Activated T-cell treated with anti-CD3 and anti-CD28 coated beads, Interleukin-2, amount 50 U/mL, for 1 hour (primary cell): ENCODE measurements around the gene TMEM161B.
"Not testable (repeated sequence)": the region's sequence is repeated elsewhere in the genome, so short reads cannot be mapped to it uniquely, and the experiment has no call there.

Experiments
- DNase-seq: peaks from one replicate; pipeline ENCODE4 v3.0.0-alpha.2; 2020

The TMEM161B gene

GRCh38 chr5:88177486-88177885 lies 91.2 kb downstream of the TMEM161B start:
- not testable (repeated sequence) for DNase-seq

- no peak for DNase-seq
These were observed 95.5 kb downstream of the TMEM161B start for GRCh38 chr5:88172847-88173758.

- no peak for DNase-seq
These were observed 109.1 kb downstream of the TMEM161B start for GRCh38 chr5:88159591-88159990.

GRCh38 chr5:88158056-88158455 lies 110.6 kb downstream of the TMEM161B start:
- no peak for DNase-seq

GRCh38 chr5:88154891-88155290 lies 113.8 kb downstream of the TMEM161B start:
- no peak for DNase-seq

GRCh38 chr5:88150747-88151146 lies 117.9 kb downstream of the TMEM161B start:
- no peak for DNase-seq

- DNase-seq, result no peak
These were observed 122.8 kb downstream of the TMEM161B start for GRCh38 chr5:88145611-88146467.

- DNase-seq, result no peak
These were observed 123.4 kb downstream of the TMEM161B start for GRCh38 chr5:88145221-88145610.
